Tracheal epithelial cell (primary cell): Measurements from ENCODE around the gene KIFC1. TPM values are rescaled to one million over a fixed set of nuclear protein-coding genes. Genes with fewer than 3 reads are reported as not detected.

Experiments
- total RNA-seq: library from RNA; depleted of rRNA; stranded (reverse); fragments of >200 nt; gene quantifications from 2 replicates; pipeline ENCODE4 v1.2.1, GENCODE V29; 2014

KIFC1 gene, protein sequence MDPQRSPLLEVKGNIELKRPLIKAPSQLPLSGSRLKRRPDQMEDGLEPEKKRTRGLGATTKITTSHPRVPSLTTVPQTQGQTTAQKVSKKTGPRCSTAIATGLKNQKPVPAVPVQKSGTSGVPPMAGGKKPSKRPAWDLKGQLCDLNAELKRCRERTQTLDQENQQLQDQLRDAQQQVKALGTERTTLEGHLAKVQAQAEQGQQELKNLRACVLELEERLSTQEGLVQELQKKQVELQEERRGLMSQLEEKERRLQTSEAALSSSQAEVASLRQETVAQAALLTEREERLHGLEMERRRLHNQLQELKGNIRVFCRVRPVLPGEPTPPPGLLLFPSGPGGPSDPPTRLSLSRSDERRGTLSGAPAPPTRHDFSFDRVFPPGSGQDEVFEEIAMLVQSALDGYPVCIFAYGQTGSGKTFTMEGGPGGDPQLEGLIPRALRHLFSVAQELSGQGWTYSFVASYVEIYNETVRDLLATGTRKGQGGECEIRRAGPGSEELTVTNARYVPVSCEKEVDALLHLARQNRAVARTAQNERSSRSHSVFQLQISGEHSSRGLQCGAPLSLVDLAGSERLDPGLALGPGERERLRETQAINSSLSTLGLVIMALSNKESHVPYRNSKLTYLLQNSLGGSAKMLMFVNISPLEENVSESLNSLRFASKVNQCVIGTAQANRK
- total RNA-seq: 0.85 and 5.3 TPM in 2 replicates

DNA sequence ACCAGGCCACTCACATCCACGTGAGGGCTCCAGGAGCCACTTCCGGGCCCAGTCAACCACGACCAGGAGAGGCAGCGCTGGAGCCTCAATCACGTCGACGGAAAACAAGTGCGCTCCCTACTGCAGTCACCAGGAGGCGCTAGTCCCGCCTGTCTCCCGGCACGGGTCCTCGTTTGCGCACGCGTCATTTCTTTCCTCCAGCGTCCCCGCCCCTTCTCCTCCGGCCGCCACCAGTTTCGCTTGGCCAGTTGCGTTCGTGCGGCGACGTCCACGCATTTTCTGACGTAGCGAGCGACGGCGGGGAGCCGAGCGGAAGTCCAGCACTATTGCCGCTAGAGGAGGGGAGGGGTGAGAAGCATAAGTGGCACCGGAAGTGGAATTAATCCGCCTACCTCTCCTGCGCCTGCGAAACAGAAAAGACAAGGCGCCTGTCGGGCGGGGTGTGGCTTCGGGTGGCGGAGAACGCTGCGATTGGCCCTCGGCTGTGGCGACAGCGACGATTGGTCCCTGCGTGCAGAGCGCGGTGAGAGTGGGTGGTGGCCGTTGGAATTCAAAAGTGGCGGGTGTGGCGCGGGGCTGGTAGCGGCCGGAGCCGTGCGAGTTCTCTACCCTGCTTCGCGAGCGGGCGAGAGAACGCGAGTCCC is at the start of gene KIFC1:
Gene KIFC1 (plus strand): TSS at position 546 of the 644 bp plus-strand sequence. CDS start 163 bp downstream, outside the sequence.

DNA sequence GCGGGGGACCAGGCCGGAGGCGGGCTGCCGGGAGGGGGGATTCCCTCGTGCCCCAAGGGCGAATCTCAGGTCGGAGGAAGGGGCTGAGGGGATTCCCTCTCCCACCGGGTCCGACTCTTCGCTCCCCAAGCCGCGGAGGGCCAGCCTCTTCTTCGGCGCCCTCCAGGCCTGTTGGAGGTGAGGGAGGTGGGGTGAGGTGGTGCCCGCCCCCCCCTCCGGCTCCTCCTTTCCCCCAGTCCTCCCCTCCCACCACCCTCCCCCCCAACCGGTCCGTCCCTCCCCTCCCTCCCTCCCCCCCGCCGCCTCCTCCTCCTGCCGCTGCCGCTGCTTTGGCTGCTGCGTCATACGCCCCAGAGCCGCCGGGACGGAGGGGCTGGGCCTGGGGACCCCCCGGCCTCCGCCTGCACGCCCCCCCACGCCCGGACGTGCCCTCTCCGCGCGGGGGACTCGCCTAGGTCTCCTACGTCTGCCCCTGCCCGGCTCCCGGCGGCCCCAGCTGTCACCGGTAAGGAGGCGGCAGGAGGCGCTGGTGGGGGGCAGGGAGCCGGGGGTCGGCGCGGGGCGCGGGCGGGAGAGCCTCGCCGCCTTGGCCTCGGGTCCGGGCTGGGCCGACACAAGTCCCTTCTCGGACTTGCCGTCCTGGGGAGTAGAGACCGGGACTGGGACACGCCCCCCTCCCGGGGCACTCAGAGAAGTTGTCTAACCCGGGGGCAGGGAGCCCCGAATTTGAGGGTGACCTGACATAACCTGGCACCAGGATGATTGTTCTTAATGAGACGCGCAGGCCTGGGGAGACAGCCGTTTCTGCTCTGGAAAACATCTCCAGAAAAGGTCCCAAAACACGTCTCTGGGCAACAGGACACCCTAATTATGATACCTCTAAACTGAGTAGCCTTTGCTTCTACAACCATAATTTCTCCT is 19.3 kb downstream of the KIFC1 start, which contains the start of gene PHF1:
Gene PHF1 (plus strand): TSS at position 304 of the 921 bp plus-strand sequence. CDS start 1,250 bp downstream, outside the sequence.

DNA sequence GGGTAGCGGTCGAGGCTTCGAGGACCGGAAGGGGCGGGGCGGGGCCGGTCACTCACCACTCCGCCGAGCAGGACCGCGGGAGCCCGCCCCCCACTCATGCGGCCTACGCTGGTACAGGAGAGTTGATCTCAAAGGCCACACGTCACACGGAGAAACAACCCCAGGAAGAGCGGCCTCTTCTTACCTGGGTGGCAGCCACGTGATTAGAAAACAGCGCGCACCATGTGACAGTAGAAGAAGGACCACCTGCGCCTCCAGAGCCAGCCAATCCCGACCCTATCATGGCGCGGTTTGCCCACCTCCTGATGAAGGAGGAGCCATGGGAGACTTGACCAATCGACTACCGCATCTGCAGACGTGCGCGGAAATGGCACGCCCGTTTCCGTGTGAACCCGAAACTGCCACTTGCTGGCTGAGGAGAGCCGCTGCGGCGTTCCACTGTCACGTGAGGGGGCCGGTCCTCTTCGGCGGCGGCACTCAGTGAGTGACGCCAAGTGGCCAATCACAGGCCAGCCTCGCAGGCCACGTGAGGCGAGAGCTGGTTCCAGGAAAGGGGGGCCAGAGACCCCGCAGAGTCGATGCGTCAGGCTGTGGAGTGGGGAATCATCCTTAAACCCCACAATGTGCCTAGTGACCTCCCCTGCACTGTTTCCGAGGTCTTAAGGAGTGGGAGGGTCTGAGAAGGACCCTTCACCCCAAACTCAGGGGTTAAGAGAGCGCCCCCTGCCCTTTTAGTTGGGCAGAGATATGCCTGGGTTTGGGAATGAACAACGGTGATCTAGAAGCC is 26.5 kb downstream of the KIFC1 start, which contains the start of gene CUTA:
Gene CUTA (minus strand): TSS at position 205 of the 787 bp plus-strand sequence. CDS start 107 bp downstream, at position 98.

DNA sequence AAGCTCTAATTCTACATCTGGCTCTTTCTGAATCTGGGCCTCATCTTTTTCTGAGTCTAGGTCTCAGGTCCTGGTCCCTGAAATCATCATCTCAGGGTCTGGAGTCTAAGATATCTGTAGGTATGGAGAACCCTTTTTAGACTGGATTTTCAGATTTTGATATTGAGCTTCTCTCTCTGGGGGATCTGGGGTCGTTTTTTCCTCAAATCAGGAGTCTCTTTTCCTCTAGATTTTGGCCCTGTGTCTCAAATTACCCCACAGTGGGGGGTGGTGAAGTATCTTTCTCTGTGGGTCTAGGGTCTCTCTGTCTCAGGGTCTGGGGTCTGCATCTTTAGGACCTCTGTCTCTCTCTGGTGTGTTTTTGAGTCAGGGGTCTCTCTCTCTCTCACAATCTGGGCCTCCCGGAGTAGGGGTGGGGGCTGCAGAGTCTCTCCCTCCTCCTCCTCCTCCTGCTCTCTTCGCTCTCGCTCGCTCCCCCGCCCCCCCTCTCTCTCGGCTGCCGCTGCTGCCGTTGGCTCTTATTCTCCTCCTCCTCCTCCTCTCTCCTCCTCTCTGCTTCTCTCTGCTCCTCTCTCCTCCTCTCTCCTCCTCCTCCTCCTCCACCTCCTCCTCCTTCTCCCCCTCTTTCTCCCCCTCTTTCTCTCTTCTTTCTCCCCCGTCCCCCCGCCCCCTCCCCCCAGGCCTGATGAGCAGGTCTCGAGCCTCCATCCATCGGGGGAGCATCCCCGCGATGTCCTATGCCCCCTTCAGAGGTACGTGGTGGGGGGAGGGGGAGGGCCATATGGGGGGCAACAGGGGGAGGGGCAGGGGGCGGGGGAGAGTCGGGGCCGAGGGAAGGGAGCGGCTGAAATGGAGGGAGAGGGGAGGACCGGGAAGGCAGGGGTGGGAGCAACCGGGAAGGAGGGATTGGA is 28.2 kb downstream of the KIFC1 start, which contains the start of gene SYNGAP1:
Gene SYNGAP1 (plus strand): TSS at position 486 of the 911 bp plus-strand sequence. CDS start 200 bp downstream, at position 686.

DNA sequence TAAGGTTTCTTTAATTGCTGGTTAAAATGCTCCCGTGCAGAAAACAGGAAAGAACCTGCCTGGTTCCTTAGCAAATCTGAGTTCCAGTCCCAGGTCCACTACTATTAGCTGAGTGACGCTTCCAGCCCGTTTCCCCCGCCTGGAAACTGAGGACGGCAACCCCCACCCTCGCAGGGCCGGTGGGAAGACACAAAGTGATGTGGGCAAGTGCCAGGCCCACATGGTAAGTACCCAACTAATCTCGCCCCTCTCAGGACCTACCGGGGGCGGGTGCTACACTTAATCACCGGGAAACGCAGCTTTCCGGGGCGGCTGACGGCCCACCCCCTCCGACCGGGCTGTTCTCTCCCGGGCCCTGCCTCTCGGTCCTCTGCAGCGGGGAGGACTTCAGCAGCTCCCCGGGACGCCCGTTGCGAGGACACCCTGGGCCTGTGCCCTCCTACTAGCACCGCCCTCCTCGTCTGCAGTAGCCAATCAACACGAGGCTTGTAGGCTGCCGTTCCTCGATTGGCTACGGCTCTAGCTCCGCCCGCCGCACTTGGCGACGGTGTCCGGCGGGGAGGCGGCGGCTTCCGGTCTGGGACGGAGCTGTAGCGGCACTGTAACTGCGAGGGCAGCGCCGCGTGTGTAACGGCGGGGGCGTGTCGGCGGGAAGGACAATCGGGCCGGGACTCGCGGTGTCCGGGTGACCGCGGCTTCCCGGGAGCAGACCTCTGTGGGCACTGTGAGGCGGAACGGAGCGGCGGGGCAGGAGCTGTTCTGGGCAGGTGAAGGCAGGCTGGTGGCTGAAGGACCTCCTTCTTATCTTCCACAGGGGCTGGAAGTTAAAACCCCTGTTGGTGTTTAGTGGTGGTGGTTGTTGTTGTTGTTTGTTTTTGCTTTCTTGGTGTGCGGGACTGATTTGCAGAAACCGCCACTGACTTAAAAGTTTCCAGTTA is 62.7 kb downstream of the KIFC1 start, which contains the start of gene ZBTB9:
Gene ZBTB9 (plus strand): TSS at position 568 of the 938 bp plus-strand sequence. CDS start 525 bp downstream, outside the sequence.

Other genes starting within 250 kb of the KIFC1 start
- gene COL11A2, start 199.4 kb upstream of the KIFC1 start, total RNA-seq: 0.24 and 0.43 TPM in 2 replicates
- gene RXRB, start 191.2 kb upstream of the KIFC1 start, total RNA-seq: 15.2 and 18.1 TPM in 2 replicates
- gene SLC39A7, start 191.0 kb upstream of the KIFC1 start, total RNA-seq: 43.1 and 60.0 TPM in 2 replicates
- gene HSD17B8, start 187.2 kb upstream of the KIFC1 start, total RNA-seq: 48.0 and 64.6 TPM in 2 replicates
- 24.5 and 31.6 TPM in 2 replicates for gene RING1, start 183.3 kb upstream of the KIFC1 start, total RNA-seq
- 17.5 and 24.1 TPM in 2 replicates for gene VPS52, start 119.9 kb upstream of the KIFC1 start, total RNA-seq
- gene RPS18, start 119.7 kb upstream of the KIFC1 start, total RNA-seq: 4,554 and 7,694 TPM in 2 replicates
- gene B3GALT4, start 114.7 kb upstream of the KIFC1 start, total RNA-seq: 3.6 and 11.1 TPM in 2 replicates
- 101 and 139 TPM in 2 replicates for gene WDR46, start 102.6 kb upstream of the KIFC1 start, total RNA-seq
- 42.2 and 47.1 TPM in 2 replicates for gene PFDN6, start 102.2 kb upstream of the KIFC1 start, total RNA-seq
- 42.9 and 45.8 TPM in 2 replicates for gene RGL2, start 92.9 kb upstream of the KIFC1 start, total RNA-seq
- 38.6 and 108 TPM in 2 replicates for gene TAPBP, start 77.7 kb upstream of the KIFC1 start, total RNA-seq
- 13.9 and 14.2 TPM in 2 replicates for gene ZBTB22, start 74.1 kb upstream of the KIFC1 start, total RNA-seq
- 27.5 and 49.6 TPM in 2 replicates for gene DAXX, start 68.9 kb upstream of the KIFC1 start, total RNA-seq
- 9.9 and 15.1 TPM in 2 replicates for gene PHF1, start 19.2 kb downstream of the KIFC1 start, total RNA-seq
- 42.2 and 93.7 TPM in 2 replicates for gene CUTA, start 26.3 kb downstream of the KIFC1 start, total RNA-seq
- gene SYNGAP1, start 28.2 kb downstream of the KIFC1 start, total RNA-seq: 1.4 and 2.1 TPM in 2 replicates
- 6.0 and 7.5 TPM in 2 replicates for gene ZBTB9, start 62.8 kb downstream of the KIFC1 start, total RNA-seq
- gene BAK1, start 188.5 kb downstream of the KIFC1 start, total RNA-seq: 22.2 and 49.4 TPM in 2 replicates
- 117 and 129 TPM in 2 replicates for gene ITPR3, start 229.5 kb downstream of the KIFC1 start, total RNA-seq